ENCODE results near the gene ASB2. TPM values are rescaled to one million over a fixed set of nuclear protein-coding genes. Genes with fewer than 3 reads are reported as not detected.

The ASB2 gene
- total RNA-seq, 2 experiments from 2014 or later: 93.9 to 99.3 TPM

DNA sequence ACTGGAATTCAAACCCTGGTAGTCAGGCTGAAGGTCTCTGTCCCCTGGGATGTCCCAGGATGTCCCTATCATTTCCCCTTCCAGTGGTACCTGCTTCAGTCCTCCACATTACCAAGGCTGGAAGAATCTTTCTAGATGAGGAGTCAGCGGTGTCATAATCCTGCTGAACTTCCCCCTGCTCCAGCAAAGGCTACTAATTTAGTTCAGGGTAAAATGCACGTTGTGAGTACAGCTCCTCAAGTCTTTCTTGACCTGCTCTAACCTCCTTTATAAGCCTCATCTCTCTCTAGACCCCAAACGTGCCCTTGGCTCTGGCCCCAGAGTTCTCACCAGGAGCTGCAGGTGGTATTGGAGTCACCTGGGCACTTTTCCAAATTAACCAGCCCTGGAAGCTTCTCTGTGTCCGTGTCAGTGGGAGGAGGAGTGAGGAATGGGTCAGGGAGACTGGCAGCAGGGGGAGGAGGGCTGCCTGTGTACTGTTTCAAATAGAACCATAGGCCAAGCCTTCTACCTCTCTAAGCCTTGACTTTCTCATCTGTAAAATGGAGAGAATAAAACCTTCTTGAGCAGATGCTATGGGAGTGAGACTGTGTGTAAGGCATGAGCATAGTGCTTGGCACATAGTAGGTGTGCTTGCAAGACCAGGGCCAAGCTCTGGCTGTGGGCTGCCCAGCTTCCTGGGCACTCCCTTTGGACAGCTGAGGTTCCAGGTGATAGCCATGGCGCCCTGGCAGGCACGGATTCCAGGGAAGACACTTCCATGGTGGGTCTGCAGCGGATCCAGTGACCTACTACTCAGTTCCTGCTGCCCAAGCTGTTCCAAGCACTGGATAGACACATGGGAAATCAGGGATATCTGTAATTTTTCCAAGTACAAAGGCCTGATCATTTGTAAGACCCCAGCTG, 24.5 kb downstream of the ASB2 start:
- Mint-ChIP-seq H3K36me3 (ENCODE audit: low read depth) (peaks cover 74% of the 10 kb centered on the region), H3K27ac (peak overlapping the region; percentile 45), H3K4me1 (peaks cover 72% of the 10 kb centered on the region), H3K9me3 (no peaks in the 10 kb centered on the region), H3K4me3 (no peak overlapping the region), H3K27me3 (no peaks in the 10 kb centered on the region)
- ChIA-PET CTCF (interaction anchor here (0.6 to 13.3 kb wide), 6 partner anchors 8 to 31 kb away, joined by 3 to 156 read pairs (median 6); no protein-coding TSS in a partner anchor), POLR2A (interaction anchor here (1.1 to 3.8 kb wide), 10 partner anchors 8 to 76 kb away, joined by 3 to 20 read pairs (median 6); no protein-coding TSS in a partner anchor)
- no peak for DNase-seq

DNA sequence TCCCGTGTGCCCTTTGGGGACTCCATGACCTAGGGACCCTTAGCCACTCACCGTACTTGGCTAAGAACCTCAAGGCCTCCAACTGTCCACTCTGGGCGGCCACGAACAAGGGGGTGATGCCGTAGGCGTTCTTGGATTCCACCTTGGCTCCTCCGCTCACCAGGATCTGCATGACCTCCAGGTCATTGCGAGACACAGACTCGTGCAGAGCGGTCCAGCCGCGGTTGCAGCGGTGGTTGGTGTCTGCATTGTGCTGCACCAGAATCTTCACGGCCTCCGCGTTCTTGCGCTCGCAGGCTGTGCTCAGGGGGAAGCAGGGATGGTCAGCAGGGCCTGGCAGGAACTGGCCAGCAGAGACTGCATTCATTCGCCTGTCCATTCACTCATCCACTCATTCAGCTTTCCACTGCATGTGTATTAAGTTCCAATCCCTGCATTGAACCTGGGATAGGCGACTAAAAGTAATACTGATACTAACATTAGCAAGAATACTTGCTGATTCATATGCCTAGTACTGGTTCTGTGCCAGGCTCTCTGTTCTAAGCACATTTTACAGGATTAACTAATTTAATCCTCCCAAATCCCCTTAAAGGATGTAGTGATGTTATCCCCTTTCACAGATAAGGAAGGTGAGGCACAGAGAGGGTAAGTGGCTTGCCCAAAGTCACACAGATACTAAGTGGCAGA, 25.3 kb downstream of the ASB2 start:
- H3K36me3 Mint-ChIP-seq (ENCODE audit: low read depth): peaks cover 82% of the 10 kb centered on the region
- no peaks in the 10 kb centered on the region for H3K9me3 Mint-ChIP-seq
- H3K4me1 Mint-ChIP-seq: peaks cover 68% of the 10 kb centered on the region
- H3K27me3 Mint-ChIP-seq: no peaks in the 10 kb centered on the region
- peak overlapping the region; percentile 35 for H3K27ac Mint-ChIP-seq
- CTCF ChIA-PET: interaction anchor here (6.4 to 13.3 kb wide), 2 partner anchors 11 to 19 kb away, joined by 66 to 156 read pairs; no protein-coding TSS in a partner anchor
- POLR2A ChIA-PET: interaction anchor here (1.0 to 3.8 kb wide), 4 partner anchors 11 to 28 kb away, joined by 3 to 18 read pairs (median 6); no protein-coding TSS in a partner anchor
- no peak overlapping the region for H3K4me3 Mint-ChIP-seq
- DNase-seq: no peak

DNA sequence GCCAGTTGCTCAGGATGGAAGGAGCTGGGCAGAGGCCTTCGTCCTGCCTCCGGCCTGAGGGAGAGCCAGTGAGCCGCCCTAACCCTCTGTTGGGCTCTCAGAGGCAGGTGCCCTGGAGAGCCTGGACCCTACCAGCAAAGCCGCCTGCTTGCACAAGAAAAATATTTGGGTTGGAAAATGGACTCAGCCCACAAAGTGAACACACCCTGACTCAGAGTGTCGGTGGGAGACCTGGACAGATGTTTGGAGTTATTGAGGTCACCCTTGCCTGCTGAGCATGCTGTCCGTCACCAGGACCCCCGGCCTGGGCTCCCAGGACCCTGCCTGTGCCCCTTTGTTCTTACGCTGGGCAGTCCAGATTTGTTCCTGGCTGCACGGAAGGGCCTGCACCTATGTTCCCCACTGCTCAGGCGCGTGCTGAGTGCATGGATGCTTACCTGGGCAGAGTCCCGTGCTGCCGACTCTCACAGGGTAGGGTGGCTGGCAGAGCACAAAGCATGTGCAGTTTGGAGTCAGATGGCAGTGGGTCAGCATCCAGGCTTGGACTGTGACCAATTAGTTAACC, 26.8 kb downstream of the ASB2 start:
- H3K27me3 Mint-ChIP-seq: no peaks in the 10 kb centered on the region
- H3K4me1 Mint-ChIP-seq: peaks cover 54% of the 10 kb centered on the region
- DNase-seq: no peak
- ChIA-PET POLR2A (interaction anchor here (1.2 to 1.6 kb wide), 4 partner anchors 13 to 29 kb away, joined by 3 to 4 read pairs (median 4); partner anchors contain the start of gene ASB2), CTCF (interaction anchor here (1.7 to 6.4 kb wide), 3 partner anchors 10 to 55 kb away, joined by 6 to 66 read pairs (median 7); no protein-coding TSS in a partner anchor)
- H3K9me3 Mint-ChIP-seq: no peaks in the 10 kb centered on the region
- no peak overlapping the region for H3K4me3 Mint-ChIP-seq
- H3K27ac Mint-ChIP-seq: no peak overlapping the region
- H3K36me3 Mint-ChIP-seq (ENCODE audit: low read depth): peaks cover 86% of the 10 kb centered on the region

DNA sequence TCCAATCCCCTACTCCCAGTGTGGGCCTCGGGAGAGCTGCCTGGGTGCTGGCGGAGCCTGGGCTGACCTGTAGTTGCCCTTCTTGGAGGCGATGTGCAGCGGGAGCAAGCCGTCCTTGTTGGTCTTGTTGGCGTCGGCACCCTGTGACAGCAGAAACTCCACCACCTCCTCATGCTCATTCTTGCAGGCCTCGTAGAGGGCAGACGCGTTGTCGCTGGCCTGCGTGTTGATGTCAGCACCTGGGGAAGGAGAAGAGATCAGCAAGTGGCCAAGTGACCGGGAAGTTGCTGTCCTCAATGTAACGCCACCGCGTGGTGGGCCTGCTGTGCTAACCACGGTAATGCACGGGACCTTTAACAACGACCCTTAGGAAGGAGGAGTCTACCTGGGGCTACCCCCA, 29.1 kb downstream of the ASB2 start:
- CTCF ChIA-PET: interaction anchor here (1.3 to 2.1 kb wide), 2 partner anchors 12 to 23 kb away, joined by 3 to 10 read pairs; no protein-coding TSS in a partner anchor
- peaks cover 86% of the 10 kb centered on the region for H3K36me3 Mint-ChIP-seq (ENCODE audit: low read depth)

DNA sequence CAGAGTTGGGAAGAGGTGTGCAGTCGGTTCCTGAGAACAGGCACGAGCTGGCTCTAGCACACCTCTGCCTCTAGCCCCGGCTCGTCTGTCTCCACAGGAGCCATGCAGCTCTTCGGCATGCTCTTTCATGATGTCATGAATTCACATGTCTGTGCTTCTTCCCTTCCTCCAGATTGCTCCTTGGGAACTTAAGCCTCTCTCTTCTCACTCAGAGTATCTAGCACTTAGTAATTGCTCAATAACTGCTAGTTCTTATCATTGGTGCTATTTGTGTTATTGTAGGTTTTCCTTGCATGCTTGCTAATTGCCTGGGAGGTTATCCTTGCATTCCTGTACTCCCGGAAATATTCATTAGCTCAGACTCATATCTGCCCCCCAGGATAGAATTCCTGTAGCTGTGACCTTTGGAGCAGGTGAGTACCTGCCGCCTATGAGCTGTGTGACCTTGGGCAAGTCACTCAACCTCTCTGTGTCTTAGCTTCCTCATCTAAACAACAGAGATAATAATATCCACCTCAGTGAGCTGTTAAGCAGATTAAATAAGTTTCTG, 29.8 kb downstream of the ASB2 start:
- no peak for DNase-seq
- Mint-ChIP-seq H3K27ac (peak overlapping the region; percentile 40), H3K4me1 (peaks cover 28% of the 10 kb centered on the region), H3K4me3 (no peak overlapping the region), H3K36me3 (ENCODE audit: low read depth) (peaks cover 86% of the 10 kb centered on the region), H3K27me3 (no peaks in the 10 kb centered on the region), H3K9me3 (no peaks in the 10 kb centered on the region)
- ChIA-PET POLR2A (interaction anchor here (0.9 to 4.2 kb wide), 6 partner anchors 8 to 49 kb away, joined by 3 to 18 read pairs (median 6); no protein-coding TSS in a partner anchor), CTCF (interaction anchor here (1.1 to 2.1 kb wide), 3 partner anchors 10 to 24 kb away, joined by 3 to 10 read pairs (median 6); no protein-coding TSS in a partner anchor)

More for the DNA sequence above, 29.1 kb downstream of the ASB2 start:
- Mint-ChIP-seq H3K4me3 (no peak overlapping the region), H3K27me3 (no peaks in the 10 kb centered on the region), H3K4me1 (peaks cover 33% of the 10 kb centered on the region), H3K27ac (no peak overlapping the region), H3K9me3 (no peaks in the 10 kb centered on the region)
- POLR2A ChIA-PET: interaction anchor here (0.9 to 4.2 kb wide), 6 partner anchors 8 to 48 kb away, joined by 3 to 18 read pairs (median 6); no protein-coding TSS in a partner anchor
- DNase-seq: no peak

DNA sequence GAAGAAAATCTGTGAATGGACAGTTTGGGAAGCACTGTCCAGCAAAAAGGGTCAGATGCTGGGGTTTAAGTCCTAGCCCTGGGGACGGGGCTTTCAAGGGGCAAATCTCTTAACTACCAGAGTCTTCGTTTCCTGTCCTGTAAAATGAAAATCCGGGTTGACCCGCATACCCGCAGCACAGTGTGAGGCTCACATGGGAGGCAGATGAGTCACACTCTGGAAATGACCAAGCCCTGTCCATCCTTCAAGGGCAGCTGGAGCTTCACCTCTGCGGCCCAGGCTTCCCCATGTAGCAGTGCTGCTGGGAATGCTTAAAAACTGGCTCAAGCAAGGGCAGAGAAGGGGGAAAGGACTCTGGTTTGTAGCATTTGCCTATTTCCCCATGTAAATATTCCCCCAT, 30.3 kb downstream of the ASB2 start:
- no peak for DNase-seq
- peak overlapping the region; percentile 40 for H3K27ac Mint-ChIP-seq
- CTCF ChIA-PET: interaction anchor here (1.1 to 2.1 kb wide), 3 partner anchors 10 to 25 kb away, joined by 3 to 10 read pairs (median 6); no protein-coding TSS in a partner anchor
- no peaks in the 10 kb centered on the region for H3K27me3 Mint-ChIP-seq
- POLR2A ChIA-PET: interaction anchor here (1.0 to 4.2 kb wide), 4 partner anchors 12 to 49 kb away, joined by 3 to 18 read pairs (median 11); no protein-coding TSS in a partner anchor
- no peaks in the 10 kb centered on the region for H3K9me3 Mint-ChIP-seq
- peaks cover 87% of the 10 kb centered on the region for H3K36me3 Mint-ChIP-seq (ENCODE audit: low read depth)
- no peak overlapping the region for H3K4me3 Mint-ChIP-seq
- peaks cover 27% of the 10 kb centered on the region for H3K4me1 Mint-ChIP-seq

DNA sequence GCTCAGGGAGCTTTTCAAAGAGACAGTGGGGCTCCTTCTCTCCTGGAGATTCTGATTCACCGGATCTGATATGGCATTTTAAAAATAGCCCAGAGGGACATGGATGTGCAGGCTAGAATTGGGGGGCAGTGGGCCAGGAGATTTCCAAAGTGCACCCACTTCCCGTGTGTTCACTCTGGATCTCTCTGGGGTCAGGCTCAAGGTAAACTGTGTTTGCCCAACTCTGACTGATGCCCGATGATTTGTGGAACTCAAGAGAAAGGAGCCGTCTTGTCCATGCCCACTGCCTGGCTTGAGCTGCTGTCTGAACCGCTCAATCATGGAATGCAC, 31.3 kb downstream of the ASB2 start:
- CTCF ChIA-PET: interaction anchor here (11.2 kb wide), 1 partner anchor 28 kb away, joined by 354 read pairs; the partner anchor contains the start of gene ASB2
- H3K27ac Mint-ChIP-seq: no peak overlapping the region
- H3K4me1 Mint-ChIP-seq: peaks cover 28% of the 10 kb centered on the region
- no peak for DNase-seq
- POLR2A ChIA-PET: interaction anchor here (1.0 to 4.2 kb wide), 3 partner anchors 13 to 59 kb away, joined by 3 to 18 read pairs (median 3); no protein-coding TSS in a partner anchor
- H3K36me3 Mint-ChIP-seq (ENCODE audit: low read depth): peaks cover 85% of the 10 kb centered on the region
- no peak overlapping the region for H3K4me3 Mint-ChIP-seq
- no peaks in the 10 kb centered on the region for H3K9me3 Mint-ChIP-seq
- H3K27me3 Mint-ChIP-seq: no peaks in the 10 kb centered on the region

DNA sequence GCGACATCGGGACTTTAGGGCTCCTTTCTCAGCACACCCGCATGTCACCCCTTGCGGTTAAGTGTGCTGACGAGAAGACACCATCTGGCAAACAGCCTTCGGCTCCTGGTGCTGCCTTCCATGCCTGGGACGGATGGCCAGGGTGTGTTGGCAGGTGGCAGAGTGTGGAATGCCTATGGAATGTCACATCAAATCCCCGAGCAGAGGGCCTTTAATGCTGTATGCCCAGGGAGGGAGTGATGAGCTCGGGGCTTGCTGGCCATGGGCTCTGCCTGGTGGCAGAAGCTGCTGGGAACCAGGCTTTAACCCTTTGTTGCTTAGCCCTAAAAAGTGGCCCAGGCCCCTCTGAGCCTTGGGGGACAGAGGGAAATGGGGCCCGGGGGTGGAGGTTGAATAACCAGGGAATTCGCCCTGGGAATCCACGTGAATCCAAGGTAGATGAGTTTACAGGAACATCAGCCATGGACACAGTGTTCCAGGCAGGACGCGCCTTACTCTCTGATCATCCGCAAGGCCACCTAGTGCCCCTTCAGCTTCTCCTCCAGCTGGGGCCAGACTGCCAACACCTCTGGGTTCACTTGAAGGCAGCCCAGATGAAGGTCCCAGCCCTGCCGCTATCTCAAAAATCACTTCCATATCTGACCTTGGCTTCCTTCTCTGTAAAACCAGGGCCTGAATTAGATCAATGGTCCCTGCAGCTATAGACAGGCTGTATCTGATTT, 31.9 kb downstream of the ASB2 start:
- DNase-seq: no peak
- Mint-ChIP-seq H3K9me3 (no peaks in the 10 kb centered on the region), H3K27ac (no peak overlapping the region), H3K27me3 (no peaks in the 10 kb centered on the region), H3K4me1 (peaks cover 32% of the 10 kb centered on the region), H3K4me3 (no peak overlapping the region), H3K36me3 (ENCODE audit: low read depth) (peaks cover 83% of the 10 kb centered on the region)
- ChIA-PET POLR2A (interaction anchor here (1.0 to 4.2 kb wide), 5 partner anchors 14 to 60 kb away, joined by 3 to 18 read pairs (median 4); no protein-coding TSS in a partner anchor), CTCF (interaction anchor here (11.2 kb wide), 1 partner anchor 29 kb away, joined by 354 read pairs; the partner anchor contains the start of gene ASB2)

DNA sequence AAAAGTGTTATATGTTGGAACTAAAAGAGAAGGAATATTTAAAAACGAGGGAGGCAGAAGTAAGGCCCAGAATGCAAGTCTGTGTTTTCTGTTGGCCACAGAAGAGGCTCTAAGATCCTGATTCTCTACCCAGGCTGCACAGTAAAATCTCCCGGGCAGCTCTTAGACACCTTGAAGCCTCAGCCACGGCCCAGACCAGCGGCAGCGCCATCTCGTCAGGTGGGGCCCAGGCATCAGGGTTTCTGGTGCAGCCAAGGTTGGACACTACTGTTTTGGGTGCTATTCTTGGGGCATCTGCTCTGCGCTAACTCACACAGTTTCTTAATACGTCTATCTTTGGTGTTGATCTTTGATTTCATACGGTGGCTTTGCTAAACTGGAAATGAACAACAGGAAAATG, 32.4 kb downstream of the ASB2 start:
- ChIA-PET POLR2A (interaction anchor here (0.9 to 6.0 kb wide), 4 partner anchors 9 to 56 kb away, joined by 4 to 63 read pairs (median 7); partner anchors contain the start of gene CCDC197), CTCF (interaction anchor here (0.7 to 11.2 kb wide), 5 partner anchors 9 to 185 kb away, joined by 3 to 354 read pairs (median 4); partner anchors contain the start of genes ASB2, CCDC197 and IFI27L2)
- Mint-ChIP-seq H3K27me3 (no peaks in the 10 kb centered on the region), H3K4me3 (no peak overlapping the region), H3K4me1 (peaks cover 35% of the 10 kb centered on the region), H3K27ac (no peak overlapping the region), H3K36me3 (ENCODE audit: low read depth) (peaks cover 82% of the 10 kb centered on the region), H3K9me3 (no peaks in the 10 kb centered on the region)
- DNase-seq: no peak

DNA sequence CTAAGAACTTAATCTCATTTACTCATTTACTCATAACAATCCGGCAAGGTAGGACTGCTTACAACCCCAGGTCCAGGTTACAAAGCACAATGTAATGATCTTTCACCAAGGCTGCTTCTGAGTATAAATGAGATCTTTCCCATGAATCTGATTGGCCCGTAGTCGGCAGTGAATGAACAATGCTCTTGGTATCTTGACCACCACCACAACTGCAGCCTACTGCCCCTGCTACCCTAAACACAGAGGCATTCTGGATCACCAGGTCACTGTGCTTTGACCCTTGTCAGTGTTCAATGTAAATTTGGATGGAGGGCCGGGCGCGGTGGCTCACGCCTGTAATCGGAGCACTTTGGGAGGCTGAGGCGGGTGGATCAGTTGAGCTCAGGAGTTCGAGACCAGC, 33.3 kb downstream of the ASB2 start:
- Mint-ChIP-seq H3K9me3 (no peaks in the 10 kb centered on the region), H3K4me1 (peaks cover 34% of the 10 kb centered on the region), H3K27me3 (no peaks in the 10 kb centered on the region), H3K36me3 (ENCODE audit: low read depth) (peaks cover 81% of the 10 kb centered on the region), H3K4me3 (no peak overlapping the region), H3K27ac (no peak overlapping the region)
- no peak for DNase-seq
- POLR2A ChIA-PET: interaction anchor here (0.8 to 6.0 kb wide), 7 partner anchors 10 to 56 kb away, joined by 3 to 63 read pairs (median 5); partner anchors contain the start of gene CCDC197
- CTCF ChIA-PET: interaction anchor here (0.7 to 11.2 kb wide), 7 partner anchors 9 to 186 kb away, joined by 3 to 354 read pairs (median 4); partner anchors contain the start of genes ASB2, CCDC197 and IFI27L2

DNA sequence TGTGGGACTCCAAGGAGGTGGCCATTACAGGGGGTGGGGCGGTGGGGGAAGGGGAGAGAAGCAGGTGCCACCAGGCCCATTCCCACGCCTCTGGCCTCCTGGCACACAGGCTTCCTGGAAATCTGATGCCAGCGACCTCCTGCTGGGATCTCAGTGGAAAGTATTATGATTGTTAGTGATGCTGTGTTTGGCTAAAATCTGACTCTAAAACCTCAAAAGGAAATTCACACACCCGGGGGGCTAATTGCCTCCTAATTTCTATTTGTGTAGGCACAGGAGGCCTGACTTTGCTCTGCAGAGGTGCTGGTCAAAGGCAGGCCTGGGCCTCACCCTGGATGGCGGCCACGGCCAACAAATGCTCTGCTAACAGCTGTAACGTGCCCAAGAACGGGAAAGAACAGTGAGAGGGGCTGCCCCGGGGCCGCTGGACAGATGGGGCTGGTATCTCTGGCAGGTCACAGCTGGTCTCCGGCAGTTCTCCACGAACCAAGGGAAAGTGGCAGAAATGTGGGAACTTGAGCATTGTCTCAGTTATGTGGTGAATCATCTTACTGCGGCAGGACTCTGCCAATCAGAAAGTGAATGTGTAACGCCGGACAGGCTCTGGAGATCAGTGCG, 35.0 kb downstream of the ASB2 start:
- CTCF ChIA-PET: interaction anchor here (1.0 to 11.2 kb wide), 8 partner anchors 10 to 239 kb away, joined by 3 to 354 read pairs (median 22); partner anchors contain the start of genes ASB2 and CCDC197
- peaks cover 33% of the 10 kb centered on the region for H3K4me1 Mint-ChIP-seq
- H3K36me3 Mint-ChIP-seq (ENCODE audit: low read depth): peaks cover 81% of the 10 kb centered on the region
- H3K9me3 Mint-ChIP-seq: no peaks in the 10 kb centered on the region
- DNase-seq: no peak
- H3K27ac Mint-ChIP-seq: peak overlapping the region; percentile 31
- POLR2A ChIA-PET: interaction anchor here (2.4 to 6.1 kb wide), 4 partner anchors 14 to 58 kb away, joined by 10 to 79 read pairs (median 51); partner anchors contain the start of gene CCDC197
- H3K4me3 Mint-ChIP-seq: no peak overlapping the region
- H3K27me3 Mint-ChIP-seq: no peaks in the 10 kb centered on the region
